22Rv1 (cell line): ENCODE data around the gene LRMDA.

Source experiments
- ZFX ChIP-seq: fragments of 450-650 bp; IDR thresholded peaks from 2 replicates; pipeline ENCODE4 v1.6.1; 2017; ENCODE audit warnings: antibody characterized with exemption, borderline replicate concordance
- TF ChIP-seq, protein P1 (sequence below): fragments of 450-650 bp; IDR thresholded peaks from 2 replicates; pipeline ENCODE4 v1.5.1; 2017; ENCODE audit warnings: mild to moderate bottlenecking

DNA sequence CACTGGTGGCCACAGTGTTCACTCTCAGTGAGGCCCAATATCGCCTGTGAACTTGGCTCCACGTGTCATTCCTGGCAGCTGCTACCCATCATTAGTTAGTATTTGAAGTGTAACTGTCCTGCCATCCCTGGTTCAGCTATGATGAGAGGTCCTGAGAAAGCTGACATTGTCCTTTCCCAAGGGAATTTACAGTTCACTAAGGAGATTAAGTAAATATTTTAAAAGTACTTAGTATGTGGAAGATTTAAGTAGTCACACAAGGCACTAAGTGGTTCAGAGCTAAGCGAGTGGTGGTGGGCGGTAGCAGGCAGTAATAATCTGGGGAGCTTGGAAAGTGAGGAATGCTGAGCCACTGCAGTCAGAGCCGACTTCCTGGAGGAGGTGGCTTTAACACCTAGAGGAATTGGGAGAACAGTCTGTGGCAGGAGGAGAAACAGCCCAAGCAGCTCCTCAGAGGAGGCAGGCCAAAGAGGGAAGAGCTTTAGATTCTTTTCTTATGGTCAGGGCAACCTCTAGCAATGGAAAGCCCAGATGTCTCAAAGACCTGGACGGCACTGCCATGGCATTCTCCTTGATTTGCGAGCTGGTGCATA, 519.7 kb downstream of the LRMDA start:
- TF ChIP-seq, protein P1, sequence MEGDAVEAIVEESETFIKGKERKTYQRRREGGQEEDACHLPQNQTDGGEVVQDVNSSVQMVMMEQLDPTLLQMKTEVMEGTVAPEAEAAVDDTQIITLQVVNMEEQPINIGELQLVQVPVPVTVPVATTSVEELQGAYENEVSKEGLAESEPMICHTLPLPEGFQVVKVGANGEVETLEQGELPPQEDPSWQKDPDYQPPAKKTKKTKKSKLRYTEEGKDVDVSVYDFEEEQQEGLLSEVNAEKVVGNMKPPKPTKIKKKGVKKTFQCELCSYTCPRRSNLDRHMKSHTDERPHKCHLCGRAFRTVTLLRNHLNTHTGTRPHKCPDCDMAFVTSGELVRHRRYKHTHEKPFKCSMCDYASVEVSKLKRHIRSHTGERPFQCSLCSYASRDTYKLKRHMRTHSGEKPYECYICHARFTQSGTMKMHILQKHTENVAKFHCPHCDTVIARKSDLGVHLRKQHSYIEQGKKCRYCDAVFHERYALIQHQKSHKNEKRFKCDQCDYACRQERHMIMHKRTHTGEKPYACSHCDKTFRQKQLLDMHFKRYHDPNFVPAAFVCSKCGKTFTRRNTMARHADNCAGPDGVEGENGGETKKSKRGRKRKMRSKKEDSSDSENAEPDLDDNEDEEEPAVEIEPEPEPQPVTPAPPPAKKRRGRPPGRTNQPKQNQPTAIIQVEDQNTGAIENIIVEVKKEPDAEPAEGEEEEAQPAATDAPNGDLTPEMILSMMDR = no peak
- TF ChIP-seq ZFX = no peak
